Esophagus (tissue), 2 donors: ENCODE measurements around the gene IGSF1. TPM values are rescaled to one million over a fixed set of nuclear protein-coding genes. Genes with fewer than 3 reads are reported as not detected.

ENCODE experiments used
- H3K27ac ChIP-seq, 2 donors: one replicate each; pipeline ENCODE4 v1.5.1; 2013; ENCODE audit warnings: low read depth in 2 of 2, mild to moderate bottlenecking in 2 of 2, inconsistent platforms in 1 of 2, low read length in 1 of 2, moderate library complexity in 1 of 2
- H3K27me3 ChIP-seq, 2 donors: one replicate each; pipeline ENCODE4 v1.6.1; 2013; ENCODE audit warnings: low read length in 2 of 2, control low read depth in 1 of 2, mild to moderate bottlenecking in 1 of 2; ENCODE audit not compliant: insufficient read depth in 2 of 2, control insufficient read depth in 1 of 2
- H3K36me3 ChIP-seq, 2 donors: one replicate each; pipeline ENCODE4 v1.6.1; 2013; ENCODE audit warnings: low read length in 1 of 2; ENCODE audit not compliant: control insufficient read depth in 2 of 2, insufficient read depth in 2 of 2
- H3K4me1 ChIP-seq, 2 donors: one replicate each; pipeline ENCODE4 v1.6.1; 2013; ENCODE audit warnings: low read length in 1 of 2; ENCODE audit not compliant: control insufficient read depth in 2 of 2, insufficient read depth in 2 of 2
- H3K4me3 ChIP-seq, 2 donors: one replicate each; pipeline ENCODE4 v1.5.1; 2013; ENCODE audit warnings: low read length in 2 of 2, mild to moderate bottlenecking in 2 of 2, low read depth in 1 of 2, moderate library complexity in 1 of 2
- H3K9me3 ChIP-seq, 2 donors: one replicate each; pipeline ENCODE4 v1.6.1; 2013; ENCODE audit warnings: mild to moderate bottlenecking in 2 of 2, low read depth in 1 of 2, low read length in 1 of 2, moderate library complexity in 1 of 2; ENCODE audit not compliant: control insufficient read depth in 2 of 2, insufficient read depth in 1 of 2
- WGBS, 2 donors: extraction: QIAGEN DNeasy Blood & Tissue Kit; methylation state at CpG; one replicate each; pipeline ENCODE4 v1.1.7; 2013; 5-methylcytosine and 5-hydroxymethylcytosine counted together
- polyA plus RNA-seq, 2 donors: library from polyadenylated mRNA; stranded (reverse); fragments of 200-250 nt; gene quantifications; one replicate each; pipeline ENCODE4 v1.2.3, GENCODE V29; 2013
- donor health status: healthy with polysubstance abuse.
- donor health status: Bipolar disorder and iron deficiency.

Gene IGSF1
- polyA plus RNA-seq, 2 donors, result 0.14 TPM; not detected in 1

DNA sequence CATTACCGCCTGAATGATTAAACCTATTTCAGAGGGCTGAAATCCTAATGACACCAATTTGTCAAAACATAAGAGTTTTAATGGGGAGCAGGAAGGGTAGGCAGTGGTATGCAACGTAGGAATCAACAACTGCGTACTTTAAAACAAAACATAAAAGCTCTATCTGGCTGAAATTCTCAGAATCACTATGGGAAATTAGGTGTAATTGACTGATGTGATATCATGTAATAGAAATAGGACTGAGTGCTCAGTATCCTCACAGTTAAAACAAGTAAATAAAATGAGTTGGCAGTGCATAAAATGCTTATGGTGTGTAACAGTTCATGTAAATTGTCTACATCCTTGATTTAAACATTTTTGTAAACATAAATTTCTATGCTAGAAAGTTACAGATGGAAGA lies 13.6 kb upstream of the IGSF1 start:
- Histone ChIP-seq H3K36me3 (no peaks in the 10 kb centered on the region), H3K4me3 (no peak overlapping the region), H3K9me3 (no peaks in the 10 kb centered on the region), H3K27me3 (peaks cover 0 to 2% of the 10 kb centered on the region in 2 donors), H3K4me1 (no peaks in the 10 kb centered on the region), H3K27ac (no peak overlapping the region)
- 65 to 76% methylated on average over 3 of the region's 3 CpGs for WGBS, 2 donors

- Histone ChIP-seq H3K27me3 (peaks cover 0 to 2% of the 10 kb centered on the region in 2 donors), H3K4me3 (no peak overlapping the region), H3K36me3 (no peaks in the 10 kb centered on the region), H3K9me3 (no peaks in the 10 kb centered on the region), H3K27ac (no peak overlapping the region), H3K4me1 (no peaks in the 10 kb centered on the region)
- WGBS, 2 donors, result 62 to 67% methylated on average over 5 of the region's 5 CpGs
These were observed 12.0 kb upstream of the IGSF1 start for GRCh38 chrX:131301155-131301554.

DNA sequence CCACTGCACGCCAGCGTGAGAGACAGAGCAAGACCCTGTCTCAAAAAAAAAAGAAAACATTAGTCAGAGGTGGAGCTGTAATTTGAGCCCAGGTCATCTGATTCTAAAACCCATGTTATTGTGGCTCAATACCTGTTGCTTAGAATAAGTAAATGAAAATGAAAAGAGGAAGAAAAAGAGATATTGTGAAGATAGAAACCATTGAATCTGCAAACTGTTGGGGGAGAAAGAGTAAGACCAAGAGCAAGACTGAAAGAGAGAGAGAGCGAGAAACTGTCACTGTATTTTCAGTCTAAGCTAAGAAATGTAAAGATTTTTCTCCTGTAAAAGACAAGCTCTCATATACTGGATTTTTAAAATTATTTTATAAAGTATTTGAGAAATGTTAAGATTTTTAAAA lies 9.7 kb upstream of the IGSF1 start:
- no peak overlapping the region for H3K27ac ChIP-seq
- no peak overlapping the region for H3K4me3 ChIP-seq
- no peaks in the 10 kb centered on the region for H3K36me3 ChIP-seq
- WGBS, 2 donors, result 55 to 71% methylated on average over 3 of the region's 3 CpGs
- no peaks in the 10 kb centered on the region for H3K9me3 ChIP-seq
- H3K27me3 ChIP-seq, result peaks cover 0 to 2% of the 10 kb centered on the region in 2 donors
- no peaks in the 10 kb centered on the region for H3K4me1 ChIP-seq

DNA sequence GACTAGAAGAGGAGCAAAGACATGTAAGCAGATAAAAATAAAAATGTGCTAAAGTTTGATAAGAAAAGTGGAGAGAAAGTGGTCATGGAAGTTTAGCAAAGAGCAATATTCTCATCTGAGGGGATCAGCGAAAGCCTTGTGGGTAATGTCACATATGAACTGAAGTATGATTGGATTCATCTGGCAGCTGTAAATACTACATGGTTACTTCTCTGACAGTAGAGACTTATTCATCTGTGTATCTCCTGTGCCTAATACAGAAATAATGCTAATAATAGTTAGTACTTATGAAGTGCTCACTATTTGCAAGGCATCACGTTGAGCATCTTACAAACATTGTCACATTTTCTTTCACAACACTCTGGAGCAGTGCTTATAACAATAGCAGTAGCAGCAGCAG lies 8.9 kb upstream of the IGSF1 start:
- no peaks in the 10 kb centered on the region for H3K9me3 ChIP-seq
- H3K4me1 ChIP-seq, result no peaks in the 10 kb centered on the region
- peaks cover 0 to 2% of the 10 kb centered on the region in 2 donors for H3K27me3 ChIP-seq
- H3K4me3 ChIP-seq, result no peak overlapping the region
- no peaks in the 10 kb centered on the region for H3K36me3 ChIP-seq
- WGBS, 2 donors, result 57 to 65% methylated on average over 2 of the region's 2 CpGs
- H3K27ac ChIP-seq, result no peak overlapping the region

- Histone ChIP-seq H3K4me3 (no peak overlapping the region), H3K27me3 (peaks cover 0 to 7% of the 10 kb centered on the region in 2 donors), H3K9me3 (no peaks in the 10 kb centered on the region), H3K27ac (no peak overlapping the region), H3K4me1 (no peaks in the 10 kb centered on the region), H3K36me3 (no peaks in the 10 kb centered on the region)
- WGBS, 2 donors, result 38 to 46% methylated on average over 4 of the region's 4 CpGs
These were observed 421 bp upstream of the IGSF1 start for GRCh38 chrX:131289527-131289926.

DNA sequence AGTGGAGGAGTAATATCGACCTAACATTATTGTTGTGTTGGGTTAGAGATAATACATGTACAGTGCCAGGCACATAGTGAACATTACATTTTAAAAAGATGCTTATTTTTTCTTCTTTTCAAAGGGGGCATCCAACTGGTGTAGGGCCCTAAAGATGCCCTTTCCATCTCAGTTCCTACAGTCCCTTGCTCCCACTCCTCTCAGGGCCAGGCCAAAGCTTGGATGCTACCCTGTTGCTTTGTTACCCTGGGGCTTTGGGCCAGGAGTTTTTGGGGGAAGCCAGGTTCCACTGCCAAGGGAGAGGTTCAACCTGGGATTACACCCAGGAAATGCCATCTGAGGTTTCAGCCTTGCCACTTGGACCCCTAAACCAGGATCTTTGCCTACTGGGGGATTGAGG lies 918 bp downstream of the IGSF1 start:
- WGBS, 2 donors, result 42 to 93% methylated on average over 1 of the region's 1 CpG
- H3K27ac ChIP-seq, result no peak overlapping the region
- H3K9me3 ChIP-seq, result no peaks in the 10 kb centered on the region
- peaks cover 0 to 8% of the 10 kb centered on the region in 2 donors for H3K27me3 ChIP-seq
- H3K36me3 ChIP-seq, result no peaks in the 10 kb centered on the region
- no peak overlapping the region for H3K4me3 ChIP-seq
- H3K4me1 ChIP-seq, result no peaks in the 10 kb centered on the region

DNA sequence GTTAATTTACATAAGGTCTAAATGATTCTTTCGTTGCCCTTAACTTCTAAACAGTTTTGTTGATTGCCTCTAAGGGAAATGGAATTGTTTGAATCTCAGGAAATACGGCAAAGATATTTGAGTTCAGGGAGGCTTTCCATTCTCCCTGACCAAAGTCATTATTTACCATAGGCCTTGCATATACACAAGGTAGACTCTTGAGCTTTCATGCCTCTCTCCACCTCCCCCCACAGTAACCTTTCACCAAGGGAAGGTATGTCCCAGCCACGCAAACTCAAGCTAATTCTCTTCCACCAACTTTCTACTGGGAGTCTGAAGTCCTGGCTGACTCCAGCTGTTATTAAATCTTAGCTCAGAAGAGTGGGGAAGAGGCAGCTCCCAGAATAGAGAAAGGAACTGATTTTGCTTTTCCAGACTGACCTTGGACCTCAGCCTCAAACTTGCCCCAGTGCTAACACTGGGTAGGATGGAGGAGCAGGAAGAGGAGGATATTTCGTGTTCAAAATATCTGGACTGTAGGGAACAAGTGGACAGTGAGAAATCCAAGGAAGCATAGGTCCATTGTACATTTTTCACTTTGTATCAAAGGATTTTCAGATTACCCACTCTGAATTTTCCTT lies 1.4 kb downstream of the IGSF1 start:
- Histone ChIP-seq H3K9me3 (no peaks in the 10 kb centered on the region), H3K27ac (no peak overlapping the region), H3K4me3 (no peak overlapping the region), H3K36me3 (no peaks in the 10 kb centered on the region), H3K4me1 (no peaks in the 10 kb centered on the region), H3K27me3 (peaks cover 0 to 11% of the 10 kb centered on the region in 2 donors)
- 63 to 75% methylated on average over 4 of the region's 4 CpGs for WGBS, 2 donors

GRCh38 chrX:131279617-131280016 lies 9.5 kb downstream of the IGSF1 start:
- Histone ChIP-seq H3K4me3 (no peak overlapping the region), H3K27ac (no peak overlapping the region), H3K9me3 (no peaks in the 10 kb centered on the region), H3K27me3 (peaks cover 0 to 4% of the 10 kb centered on the region in 2 donors), H3K4me1 (no peaks in the 10 kb centered on the region), H3K36me3 (no peaks in the 10 kb centered on the region)
- 43 to 72% methylated on average over 4 of the region's 4 CpGs for WGBS, 2 donors

DNA sequence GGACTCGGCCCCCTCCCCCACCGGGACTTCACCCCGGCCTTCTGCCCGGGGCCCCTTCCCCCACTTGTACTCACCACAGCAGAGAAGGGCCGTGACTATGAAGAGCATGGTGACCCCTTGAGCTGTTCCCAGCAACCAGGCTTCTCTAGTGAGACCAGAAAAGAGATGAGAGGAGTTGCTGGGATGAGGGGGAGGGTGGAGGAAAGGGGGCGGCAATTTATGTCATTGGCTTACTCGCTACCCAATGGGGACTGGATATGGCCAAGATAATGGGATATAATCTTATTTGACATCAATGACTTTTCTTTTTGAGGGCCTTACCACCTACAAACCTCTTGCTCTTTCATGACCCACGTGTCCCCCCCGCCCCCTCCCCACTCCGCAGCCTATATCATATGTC lies 9.9 kb downstream of the IGSF1 start:
- Histone ChIP-seq H3K27ac (no peak overlapping the region), H3K9me3 (no peaks in the 10 kb centered on the region), H3K27me3 (peaks cover 0 to 4% of the 10 kb centered on the region in 2 donors), H3K4me1 (no peaks in the 10 kb centered on the region), H3K4me3 (no peak overlapping the region), H3K36me3 (no peaks in the 10 kb centered on the region)
- 65 to 66% methylated on average over 10 of the region's 10 CpGs for WGBS, 2 donors

DNA sequence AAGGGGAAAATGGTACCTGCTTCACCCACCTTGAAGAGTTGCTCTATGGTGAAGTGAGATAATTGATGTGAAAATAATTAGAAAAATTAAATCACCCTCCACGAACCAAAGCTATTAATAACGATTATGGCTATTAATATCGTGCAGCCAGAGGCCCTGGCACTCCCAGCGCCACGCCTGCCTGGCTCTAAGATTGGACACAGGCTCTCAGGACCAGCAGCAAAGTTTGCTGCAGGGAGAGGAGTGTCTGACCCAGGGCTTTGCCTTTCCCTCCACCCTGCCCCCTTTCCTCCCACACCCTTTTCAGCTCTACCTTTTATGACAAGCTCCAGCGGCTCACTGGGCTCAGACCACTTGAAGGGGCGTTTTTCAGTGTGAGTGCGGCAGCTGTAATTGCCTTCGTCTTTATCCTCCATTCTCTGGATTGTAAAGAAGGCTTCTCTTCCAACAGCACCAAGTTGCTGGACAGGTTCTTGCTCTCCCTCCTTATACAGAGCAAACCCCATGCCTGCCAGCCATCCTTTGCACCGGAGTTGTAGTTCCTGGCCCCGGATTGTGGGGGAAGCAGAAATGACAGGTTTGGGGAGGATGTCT lies 11.5 kb downstream of the IGSF1 start:
- no peaks in the 10 kb centered on the region for H3K36me3 ChIP-seq
- no peaks in the 10 kb centered on the region for H3K9me3 ChIP-seq
- 34 to 44% methylated on average over 11 of the region's 11 CpGs for WGBS, 2 donors
- H3K4me1 ChIP-seq, result no peaks in the 10 kb centered on the region
- H3K27ac ChIP-seq, result no peak overlapping the region
- no peak overlapping the region for H3K4me3 ChIP-seq
- H3K27me3 ChIP-seq, result peaks cover 0 to under 1% of the 10 kb centered on the region in 2 donors
